ENCODE measurements around the gene TCP11X2.
"Not testable (repeated sequence)": the region's sequence is repeated elsewhere in the genome, so short reads cannot be mapped to it uniquely, and the experiment has no call there.

GRCh38 chrX:102470215-102470614 is 1.4 kb downstream of the TCP11X2 start:
- TF ChIP-seq EZH2 (IDR thresholded peaks at IDR 0.05; ENCODE audit: borderline replicate concordance, low read length); CTCF (conservative IDR thresholded peaks at IDR 0.05 in 1 of 2, IDR thresholded peaks at IDR 0.05 in 1 of 2; ENCODE audit: extremely low read depth in 1 of 2, insufficient read depth in 1 of 2, low read depth in 1 of 2, low read length in 2 of 2): not testable (repeated sequence)

Data from mammary epithelial cell (primary cell).